ENCODE measurements around the gene CT45A2.
"Not testable (repeated sequence)": the region's sequence is repeated elsewhere in the genome, so short reads cannot be mapped to it uniquely, and the experiment has no call there.

CT45A2 gene

GRCh38 chrX:135819912-135820311, at the start of gene CT45A2:
Gene CT45A2, minus strand, starts transcription at chrX:135820012. Its CDS starts 3,747 bp downstream, at chrX:135816265.
- not testable (repeated sequence) for FAIRE-seq

GRCh38 chrX:135854438-135854837, 34.6 kb upstream of the CT45A2 start, which contains the start of gene CT45A8:
Gene CT45A8, minus strand, starts transcription at chrX:135854538. Its CDS starts 3,755 bp downstream, at chrX:135850783.
- not testable (repeated sequence) for FAIRE-seq

GRCh38 chrX:135837180-135837579, 17.4 kb upstream of the CT45A2 start, which contains the start of gene CT45A7:
Gene CT45A7, minus strand, starts transcription at chrX:135837280. Its CDS starts 3,747 bp downstream, at chrX:135833533.
- FAIRE-seq, result not testable (repeated sequence)

DNA sequence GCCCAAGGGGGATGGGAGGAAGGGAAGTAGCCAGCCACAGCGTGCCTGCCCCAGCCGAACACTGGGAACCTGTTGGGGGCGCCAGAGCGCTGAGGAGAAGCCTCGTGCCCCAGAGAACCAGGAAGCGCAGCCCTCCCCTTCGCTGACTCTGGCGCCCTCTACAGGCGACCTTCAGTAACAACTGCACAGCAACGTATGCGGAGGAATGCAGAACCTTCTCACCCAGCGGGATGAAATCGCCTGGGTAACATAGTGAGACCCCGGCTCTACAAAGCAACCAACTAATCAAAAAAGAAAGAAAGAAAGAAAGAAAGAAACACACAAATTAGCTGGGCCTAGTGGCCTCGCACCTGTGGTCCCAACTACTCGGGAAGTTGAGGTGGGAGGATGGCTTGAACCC, 17.1 kb downstream of the CT45A2 start, which contains the start of gene CT45A6:
Gene CT45A6, minus strand, starts transcription at position 101 of the 400 bp plus-strand sequence. CDS start 3,794 bp downstream, outside the sequence.
- not testable (repeated sequence) for FAIRE-seq

DNA sequence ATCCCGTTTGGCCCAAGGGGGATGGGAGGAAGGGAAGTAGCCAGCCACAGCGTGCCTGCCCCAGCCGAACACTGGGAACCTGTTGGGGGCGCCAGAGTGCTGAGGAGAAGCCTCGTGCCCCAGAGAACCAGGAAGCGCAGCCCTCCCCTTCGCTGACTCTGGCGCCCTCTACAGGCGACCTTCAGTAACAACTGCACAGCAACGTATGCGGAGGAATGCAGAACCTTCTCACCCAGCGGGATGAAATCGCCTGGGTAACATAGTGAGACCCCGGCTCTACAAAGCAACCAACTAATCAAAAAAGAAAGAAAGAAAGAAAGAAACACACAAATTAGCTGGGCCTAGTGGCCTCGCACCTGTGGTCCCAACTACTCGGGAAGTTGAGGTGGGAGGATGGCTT, 34.4 kb downstream of the CT45A2 start, which contains the start of gene CT45A5:
Gene CT45A5, minus strand, starts transcription at position 101 of the 400 bp plus-strand sequence. CDS start 3,774 bp downstream, outside the sequence.
- FAIRE-seq, result not testable (repeated sequence)

DNA sequence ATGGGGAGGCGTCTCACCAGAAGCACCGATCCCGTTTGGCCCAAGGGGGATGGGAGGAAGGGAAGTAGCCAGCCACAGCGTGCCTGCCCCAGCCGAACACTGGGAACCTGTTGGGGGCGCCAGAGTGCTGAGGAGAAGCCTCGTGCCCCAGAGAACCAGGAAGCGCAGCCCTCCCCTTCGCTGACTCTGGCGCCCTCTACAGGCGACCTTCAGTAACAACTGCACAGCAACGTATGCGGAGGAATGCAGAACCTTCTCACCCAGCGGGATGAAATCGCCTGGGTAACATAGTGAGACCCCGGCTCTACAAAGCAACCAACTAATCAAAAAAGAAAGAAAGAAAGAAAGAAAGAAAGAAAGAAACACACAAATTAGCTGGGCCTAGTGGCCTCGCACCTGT, 51.7 kb downstream of the CT45A2 start, which contains the start of gene CT45A3:
Gene CT45A3, minus strand, starts transcription at position 101 of the 400 bp plus-strand sequence. CDS start 3,747 bp downstream, outside the sequence.
- not testable (repeated sequence) for FAIRE-seq

Measured in TTC549 (cell line).